WTC11 (cell line): ENCODE data around the gene SPAG5. TPM values are rescaled to one million over a fixed set of nuclear protein-coding genes. Genes with fewer than 3 reads are reported as not detected.
A peak's percentile ranks its signal among the peaks of the same experiment; 100 is the strongest.

Source experiments
- ATAC-seq: fragments of 200-7000 bp; cut with Tn5 transposase; 2 replicates; pipeline ENCODE4 v1.10.0; 2021; ENCODE audit warnings: mild to moderate bottlenecking, moderate library complexity
- Bru-seq: library from RNA; stranded (reverse); fragments of 400-500 nt; gene quantifications from one replicate; lab custom pipeline; 2021; lab: Mats Ljungman, UMichigan
- CTCF ChIA-PET: fragments of 300-600 bp; sonication (Branson Sonifier 250); formaldehyde crosslinking; loops from one replicate; lab custom pipeline; 2021; ENCODE audit warnings: antibody characterized with exemption; lab: Charles Lee
- POLR2A ChIA-PET: fragments of 350-600 bp; sonication (Branson Sonifier 250); formaldehyde crosslinking; loops from one replicate; lab custom pipeline; 2021; ENCODE audit warnings: antibody characterized with exemption; lab: Charles Lee
- DNase-seq: peaks from one replicate; pipeline ENCODE4 v3.0.0; 2021; ENCODE audit warnings: low spot score
- H3K27ac Mint-ChIP-seq: 2 replicates; pipeline ENCODE4 v1.8.0; 2021; ENCODE audit warnings: mixed read lengths
- H3K27me3 Mint-ChIP-seq: 2 replicates; pipeline ENCODE4 v1.8.0; 2021; ENCODE audit warnings: low read depth, mild to moderate bottlenecking, moderate library complexity, mixed read lengths
- H3K36me3 Mint-ChIP-seq: 2 replicates; pipeline ENCODE4 v1.8.0; 2021; ENCODE audit warnings: mixed read lengths
- H3K4me1 Mint-ChIP-seq: 2 replicates; pipeline ENCODE4 v1.8.0; 2022; ENCODE audit warnings: mixed read lengths
- H3K4me3 Mint-ChIP-seq: 2 replicates; pipeline ENCODE4 v1.8.0; 2021; ENCODE audit warnings: mild to moderate bottlenecking, moderate library complexity, mixed read lengths
- H3K9me3 Mint-ChIP-seq: 2 replicates; pipeline ENCODE4 v1.8.0; 2021; ENCODE audit warnings: mixed read lengths
- ATF1 ChIP-seq: sonication (generic); formaldehyde crosslinking; IDR thresholded peaks from 2 replicates; pipeline ENCODE4 v1.8.1; 2023; ENCODE audit warnings: mild to moderate bottlenecking, moderate library complexity, missing genetic modification reagents
- ELF4 ChIP-seq: sonication (generic); formaldehyde crosslinking; IDR thresholded peaks from 2 replicates; pipeline ENCODE4 v1.8.1; 2022; ENCODE audit warnings: low read depth, mild to moderate bottlenecking, moderate library complexity, missing genetic modification reagents
- FOXK1 ChIP-seq: sonication (generic); formaldehyde crosslinking; IDR thresholded peaks from 2 replicates; pipeline ENCODE4 v1.8.0; 2022; ENCODE audit warnings: mild to moderate bottlenecking, moderate library complexity, missing genetic modification reagents
- FOXP1 ChIP-seq: sonication (generic); formaldehyde crosslinking; IDR thresholded peaks from 2 replicates; pipeline ENCODE4 v1.8.0; 2022; ENCODE audit warnings: missing genetic modification reagents, mild to moderate bottlenecking, moderate library complexity, borderline replicate concordance
- GRHL2 ChIP-seq: fragments of 250-450 bp; sonication (Bioruptor Pico); IDR thresholded peaks from 2 replicates; pipeline ENCODE4 v1.8.0; 2022; ENCODE audit warnings: mild to moderate bottlenecking, moderate library complexity; ENCODE audit not compliant: insufficient replicate concordance, severe bottlenecking
- KAT7 ChIP-seq: sonication (generic); formaldehyde crosslinking; IDR thresholded peaks from 2 replicates; pipeline ENCODE4 v1.8.1; 2023; ENCODE audit warnings: missing genetic modification reagents, mild to moderate bottlenecking, borderline replicate concordance
- MXD4 ChIP-seq: fragments of 250-450 bp; sonication (Bioruptor Pico); IDR thresholded peaks from 2 replicates; pipeline ENCODE4 v1.8.0; 2021; ENCODE audit warnings: mild to moderate bottlenecking, moderate library complexity, borderline replicate concordance
- MYBL2 ChIP-seq: sonication (generic); formaldehyde crosslinking; IDR thresholded peaks from 2 replicates; pipeline ENCODE4 v1.8.1; 2023; ENCODE audit warnings: mild to moderate bottlenecking, moderate library complexity, missing genetic modification reagents
- SMAD4 ChIP-seq: sonication (generic); formaldehyde crosslinking; IDR thresholded peaks from 2 replicates; pipeline ENCODE4 v1.8.0; 2022; ENCODE audit warnings: mild to moderate bottlenecking, missing genetic modification reagents
- TCF7 ChIP-seq: sonication (generic); formaldehyde crosslinking; IDR thresholded peaks from 2 replicates; pipeline ENCODE4 v1.8.0; 2022; ENCODE audit warnings: mild to moderate bottlenecking, low read depth, missing genetic modification reagents, moderate library complexity
- TEAD1 ChIP-seq: sonication (generic); formaldehyde crosslinking; IDR thresholded peaks from 2 replicates; pipeline ENCODE4 v1.8.0; 2022; ENCODE audit warnings: mild to moderate bottlenecking, missing genetic modification reagents
- TEAD4 ChIP-seq: sonication (generic); formaldehyde crosslinking; IDR thresholded peaks from 2 replicates; pipeline ENCODE4 v1.8.0; 2022; ENCODE audit warnings: mild to moderate bottlenecking, missing genetic modification reagents
- long read RNA-seq, 3 experiments: library from RNA in 1 of 3; library from capped mRNA in 1 of 3; library from polyadenylated mRNA in 1 of 3; unstranded in 2 of 3; stranded (forward) in 1 of 3; transcript quantifications; one replicate each; pipeline ENCODE4 v2.0.0, GENCODE V29; 2021
- total RNA-seq: library from RNA; stranded (reverse); gene quantifications from 3 replicates; pipeline ENCODE4 v1.2.3, GENCODE V29; 2021
- TF ChIP-seq, protein P1 (sequence below): sonication (generic); formaldehyde crosslinking; IDR thresholded peaks from 2 replicates; pipeline ENCODE4 v1.8.1; 2023; ENCODE audit warnings: mild to moderate bottlenecking, missing genetic modification reagents, moderate library complexity
- TF ChIP-seq, protein P2 (sequence below): sonication (generic); formaldehyde crosslinking; IDR thresholded peaks from 2 replicates; pipeline ENCODE4 v1.8.1; 2023; ENCODE audit warnings: mild to moderate bottlenecking, missing genetic modification reagents
- TF ChIP-seq, protein P3 (sequence below): sonication (generic); formaldehyde crosslinking; IDR thresholded peaks from 2 replicates; pipeline ENCODE4 v1.8.0; 2022; ENCODE audit warnings: mild to moderate bottlenecking, missing genetic modification reagents
- TF ChIP-seq, protein P4 (sequence below): sonication (generic); formaldehyde crosslinking; IDR thresholded peaks from 2 replicates; pipeline ENCODE4 v1.8.1; 2022; ENCODE audit warnings: mild to moderate bottlenecking, moderate library complexity, missing genetic modification reagents
- TF ChIP-seq, protein P5 (sequence below): sonication (generic); formaldehyde crosslinking; IDR thresholded peaks from 2 replicates; pipeline ENCODE4 v1.8.1; 2023; ENCODE audit warnings: mild to moderate bottlenecking, missing genetic modification reagents, borderline replicate concordance
- TF ChIP-seq, protein P6 (sequence below): sonication (generic); formaldehyde crosslinking; IDR thresholded peaks from 2 replicates; pipeline ENCODE4 v1.8.1; 2022; ENCODE audit warnings: low read depth, mild to moderate bottlenecking, moderate library complexity, missing genetic modification reagents, borderline replicate concordance
- TF ChIP-seq, protein P7 (sequence below): sonication (generic); formaldehyde crosslinking; IDR thresholded peaks from 2 replicates; pipeline ENCODE4 v1.8.1; 2022; ENCODE audit warnings: mild to moderate bottlenecking, missing genetic modification reagents, moderate library complexity, borderline replicate concordance

Gene SPAG5, protein sequence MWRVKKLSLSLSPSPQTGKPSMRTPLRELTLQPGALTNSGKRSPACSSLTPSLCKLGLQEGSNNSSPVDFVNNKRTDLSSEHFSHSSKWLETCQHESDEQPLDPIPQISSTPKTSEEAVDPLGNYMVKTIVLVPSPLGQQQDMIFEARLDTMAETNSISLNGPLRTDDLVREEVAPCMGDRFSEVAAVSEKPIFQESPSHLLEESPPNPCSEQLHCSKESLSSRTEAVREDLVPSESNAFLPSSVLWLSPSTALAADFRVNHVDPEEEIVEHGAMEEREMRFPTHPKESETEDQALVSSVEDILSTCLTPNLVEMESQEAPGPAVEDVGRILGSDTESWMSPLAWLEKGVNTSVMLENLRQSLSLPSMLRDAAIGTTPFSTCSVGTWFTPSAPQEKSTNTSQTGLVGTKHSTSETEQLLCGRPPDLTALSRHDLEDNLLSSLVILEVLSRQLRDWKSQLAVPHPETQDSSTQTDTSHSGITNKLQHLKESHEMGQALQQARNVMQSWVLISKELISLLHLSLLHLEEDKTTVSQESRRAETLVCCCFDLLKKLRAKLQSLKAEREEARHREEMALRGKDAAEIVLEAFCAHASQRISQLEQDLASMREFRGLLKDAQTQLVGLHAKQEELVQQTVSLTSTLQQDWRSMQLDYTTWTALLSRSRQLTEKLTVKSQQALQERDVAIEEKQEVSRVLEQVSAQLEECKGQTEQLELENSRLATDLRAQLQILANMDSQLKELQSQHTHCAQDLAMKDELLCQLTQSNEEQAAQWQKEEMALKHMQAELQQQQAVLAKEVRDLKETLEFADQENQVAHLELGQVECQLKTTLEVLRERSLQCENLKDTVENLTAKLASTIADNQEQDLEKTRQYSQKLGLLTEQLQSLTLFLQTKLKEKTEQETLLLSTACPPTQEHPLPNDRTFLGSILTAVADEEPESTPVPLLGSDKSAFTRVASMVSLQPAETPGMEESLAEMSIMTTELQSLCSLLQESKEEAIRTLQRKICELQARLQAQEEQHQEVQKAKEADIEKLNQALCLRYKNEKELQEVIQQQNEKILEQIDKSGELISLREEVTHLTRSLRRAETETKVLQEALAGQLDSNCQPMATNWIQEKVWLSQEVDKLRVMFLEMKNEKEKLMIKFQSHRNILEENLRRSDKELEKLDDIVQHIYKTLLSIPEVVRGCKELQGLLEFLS
- total RNA-seq (120 to 146 TPM (median 125 TPM) in 3 replicates), Bru-seq, nascent RNA (percentile 78 among the genes with signal in this experiment)
- long read RNA-seq, experiment 1, full-length matches to known transcripts = 483 of 691 reads
- long read RNA-seq, experiment 1, partial matches to known transcripts = 48 of 691 reads
- long read RNA-seq, experiment 1, other reads (novel, unspliced or antisense) = 160 of 691 reads
- long read RNA-seq, experiment 2, full-length matches to known transcripts = 20 of 100 reads
- long read RNA-seq, experiment 2, partial matches to known transcripts = 42 of 100 reads
- long read RNA-seq, experiment 2, other reads (novel, unspliced or antisense) = 38 of 100 reads
- long read RNA-seq, experiment 3, full-length matches to known transcripts = 1 of 6 reads
- long read RNA-seq, experiment 3, partial matches to known transcripts = 3 of 6 reads
- long read RNA-seq, experiment 3, other reads (novel, unspliced or antisense) = 2 of 6 reads

DNA sequence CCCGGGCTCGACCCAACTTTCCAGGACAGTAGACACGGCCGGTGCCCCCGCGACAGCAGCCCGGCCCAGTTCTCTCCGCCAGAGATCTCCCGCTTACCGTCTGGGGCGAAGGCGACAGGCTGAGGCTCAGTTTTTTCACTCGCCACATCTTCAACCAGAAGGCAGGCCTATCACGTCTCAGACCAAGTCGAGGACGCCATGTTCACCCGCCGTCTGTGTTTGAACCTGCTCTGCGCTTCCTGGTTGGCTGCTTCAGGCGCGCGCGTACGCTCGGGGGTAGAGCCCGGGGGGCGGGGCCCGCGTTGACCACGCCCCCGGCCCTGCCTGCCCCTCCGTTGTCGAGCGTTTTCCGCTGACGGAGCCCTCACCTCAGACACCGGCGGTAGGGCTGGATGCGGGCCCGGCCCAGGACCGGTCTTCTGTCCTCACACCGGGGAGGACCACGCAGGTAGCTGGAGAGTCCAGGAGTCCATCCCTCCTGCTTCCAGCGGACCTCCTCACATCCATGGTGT, at the start of gene SPAG5:
SPAG5 (minus strand) TSS at position 227 of the 512 bp plus-strand sequence; CDS start at position 148, 79 bp downstream.
- Mint-ChIP-seq H3K36me3 (peaks cover 20% of the 10 kb centered on the region), H3K4me3 (peak within 1 kb of the TSS; percentile 94), H3K9me3 (no peaks in the 10 kb centered on the region), H3K4me1 (peaks cover 16% of the 10 kb centered on the region), H3K27me3 (peaks cover 4% of the 10 kb centered on the region), H3K27ac (peak within 1 kb of the TSS; percentile 90)
- DNase-seq (peak; percentile 95), ATAC-seq (peak; percentile 92)
- CTCF ChIA-PET = interaction anchor here (0.6 to 1.5 kb wide), 6 partner anchors 14 to 152 kb away, joined by 3 to 5 read pairs (median 4); partner anchors contain the start of gene RSKR
- POLR2A ChIA-PET = interaction anchor here (0.7 to 1.2 kb wide), 4 partner anchors 12 to 112 kb away, joined by 3 to 5 read pairs (median 3); partner anchors contain the start of genes ALDOC and PIGS
- TF ChIP-seq TEAD1 (CRISPR knock-in tag) (0 out of 2 replicates have a peak, but pooled peaks have one; percentile 30), KAT7 (CRISPR knock-in tag) (no peak), GRHL2 (CRISPR knock-in tag) (no peak), MYBL2 (peak; percentile 98), ELF4 (CRISPR knock-in tag) (0 out of 2 replicates have a peak, but pooled peaks have one; percentile 42), FOXK1 (CRISPR knock-in tag) (peak; percentile 63; the same call in 1 of the 2 replicates), TEAD4 (CRISPR knock-in tag) (0 out of 2 replicates have a peak, but pooled peaks have one; percentile 23), SMAD4 (0 out of 2 replicates have a peak, but pooled peaks have one; percentile 38), TCF7 (CRISPR knock-in tag) (no peak), ATF1 (CRISPR knock-in tag) (0 out of 2 replicates have a peak, but pooled peaks have one; percentile 11), MXD4 (no peak), FOXP1 (CRISPR knock-in tag) (peak; percentile 50; the same call in 1 of the 2 replicates)
- TF ChIP-seq, protein P1, sequence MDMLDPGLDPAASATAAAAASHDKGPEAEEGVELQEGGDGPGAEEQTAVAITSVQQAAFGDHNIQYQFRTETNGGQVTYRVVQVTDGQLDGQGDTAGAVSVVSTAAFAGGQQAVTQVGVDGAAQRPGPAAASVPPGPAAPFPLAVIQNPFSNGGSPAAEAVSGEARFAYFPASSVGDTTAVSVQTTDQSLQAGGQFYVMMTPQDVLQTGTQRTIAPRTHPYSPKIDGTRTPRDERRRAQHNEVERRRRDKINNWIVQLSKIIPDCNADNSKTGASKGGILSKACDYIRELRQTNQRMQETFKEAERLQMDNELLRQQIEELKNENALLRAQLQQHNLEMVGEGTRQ (CRISPR knock-in tag) = no peak
- TF ChIP-seq, protein P2, sequence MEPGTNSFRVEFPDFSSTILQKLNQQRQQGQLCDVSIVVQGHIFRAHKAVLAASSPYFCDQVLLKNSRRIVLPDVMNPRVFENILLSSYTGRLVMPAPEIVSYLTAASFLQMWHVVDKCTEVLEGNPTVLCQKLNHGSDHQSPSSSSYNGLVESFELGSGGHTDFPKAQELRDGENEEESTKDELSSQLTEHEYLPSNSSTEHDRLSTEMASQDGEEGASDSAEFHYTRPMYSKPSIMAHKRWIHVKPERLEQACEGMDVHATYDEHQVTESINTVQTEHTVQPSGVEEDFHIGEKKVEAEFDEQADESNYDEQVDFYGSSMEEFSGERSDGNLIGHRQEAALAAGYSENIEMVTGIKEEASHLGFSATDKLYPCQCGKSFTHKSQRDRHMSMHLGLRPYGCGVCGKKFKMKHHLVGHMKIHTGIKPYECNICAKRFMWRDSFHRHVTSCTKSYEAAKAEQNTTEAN (CRISPR knock-in tag) = no peak
- TF ChIP-seq, protein P3, sequence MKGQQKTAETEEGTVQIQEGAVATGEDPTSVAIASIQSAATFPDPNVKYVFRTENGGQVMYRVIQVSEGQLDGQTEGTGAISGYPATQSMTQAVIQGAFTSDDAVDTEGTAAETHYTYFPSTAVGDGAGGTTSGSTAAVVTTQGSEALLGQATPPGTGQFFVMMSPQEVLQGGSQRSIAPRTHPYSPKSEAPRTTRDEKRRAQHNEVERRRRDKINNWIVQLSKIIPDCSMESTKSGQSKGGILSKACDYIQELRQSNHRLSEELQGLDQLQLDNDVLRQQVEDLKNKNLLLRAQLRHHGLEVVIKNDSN = 0 out of 2 replicates have a peak, but pooled peaks have one; percentile 15
- TF ChIP-seq, protein P4, sequence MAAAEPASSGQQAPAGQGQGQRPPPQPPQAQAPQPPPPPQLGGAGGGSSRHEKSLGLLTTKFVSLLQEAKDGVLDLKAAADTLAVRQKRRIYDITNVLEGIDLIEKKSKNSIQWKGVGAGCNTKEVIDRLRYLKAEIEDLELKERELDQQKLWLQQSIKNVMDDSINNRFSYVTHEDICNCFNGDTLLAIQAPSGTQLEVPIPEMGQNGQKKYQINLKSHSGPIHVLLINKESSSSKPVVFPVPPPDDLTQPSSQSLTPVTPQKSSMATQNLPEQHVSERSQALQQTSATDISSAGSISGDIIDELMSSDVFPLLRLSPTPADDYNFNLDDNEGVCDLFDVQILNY = peak; percentile 84
- TF ChIP-seq, protein P5, sequence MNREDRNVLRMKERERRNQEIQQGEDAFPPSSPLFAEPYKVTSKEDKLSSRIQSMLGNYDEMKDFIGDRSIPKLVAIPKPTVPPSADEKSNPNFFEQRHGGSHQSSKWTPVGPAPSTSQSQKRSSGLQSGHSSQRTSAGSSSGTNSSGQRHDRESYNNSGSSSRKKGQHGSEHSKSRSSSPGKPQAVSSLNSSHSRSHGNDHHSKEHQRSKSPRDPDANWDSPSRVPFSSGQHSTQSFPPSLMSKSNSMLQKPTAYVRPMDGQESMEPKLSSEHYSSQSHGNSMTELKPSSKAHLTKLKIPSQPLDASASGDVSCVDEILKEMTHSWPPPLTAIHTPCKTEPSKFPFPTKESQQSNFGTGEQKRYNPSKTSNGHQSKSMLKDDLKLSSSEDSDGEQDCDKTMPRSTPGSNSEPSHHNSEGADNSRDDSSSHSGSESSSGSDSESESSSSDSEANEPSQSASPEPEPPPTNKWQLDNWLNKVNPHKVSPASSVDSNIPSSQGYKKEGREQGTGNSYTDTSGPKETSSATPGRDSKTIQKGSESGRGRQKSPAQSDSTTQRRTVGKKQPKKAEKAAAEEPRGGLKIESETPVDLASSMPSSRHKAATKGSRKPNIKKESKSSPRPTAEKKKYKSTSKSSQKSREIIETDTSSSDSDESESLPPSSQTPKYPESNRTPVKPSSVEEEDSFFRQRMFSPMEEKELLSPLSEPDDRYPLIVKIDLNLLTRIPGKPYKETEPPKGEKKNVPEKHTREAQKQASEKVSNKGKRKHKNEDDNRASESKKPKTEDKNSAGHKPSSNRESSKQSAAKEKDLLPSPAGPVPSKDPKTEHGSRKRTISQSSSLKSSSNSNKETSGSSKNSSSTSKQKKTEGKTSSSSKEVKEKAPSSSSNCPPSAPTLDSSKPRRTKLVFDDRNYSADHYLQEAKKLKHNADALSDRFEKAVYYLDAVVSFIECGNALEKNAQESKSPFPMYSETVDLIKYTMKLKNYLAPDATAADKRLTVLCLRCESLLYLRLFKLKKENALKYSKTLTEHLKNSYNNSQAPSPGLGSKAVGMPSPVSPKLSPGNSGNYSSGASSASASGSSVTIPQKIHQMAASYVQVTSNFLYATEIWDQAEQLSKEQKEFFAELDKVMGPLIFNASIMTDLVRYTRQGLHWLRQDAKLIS (CRISPR knock-in tag) = no peak
- TF ChIP-seq, protein P6, sequence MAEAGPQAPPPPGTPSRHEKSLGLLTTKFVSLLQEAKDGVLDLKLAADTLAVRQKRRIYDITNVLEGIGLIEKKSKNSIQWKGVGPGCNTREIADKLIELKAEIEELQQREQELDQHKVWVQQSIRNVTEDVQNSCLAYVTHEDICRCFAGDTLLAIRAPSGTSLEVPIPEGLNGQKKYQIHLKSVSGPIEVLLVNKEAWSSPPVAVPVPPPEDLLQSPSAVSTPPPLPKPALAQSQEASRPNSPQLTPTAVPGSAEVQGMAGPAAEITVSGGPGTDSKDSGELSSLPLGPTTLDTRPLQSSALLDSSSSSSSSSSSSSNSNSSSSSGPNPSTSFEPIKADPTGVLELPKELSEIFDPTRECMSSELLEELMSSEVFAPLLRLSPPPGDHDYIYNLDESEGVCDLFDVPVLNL (CRISPR knock-in tag) = peak; percentile 96
- TF ChIP-seq, protein P7, sequence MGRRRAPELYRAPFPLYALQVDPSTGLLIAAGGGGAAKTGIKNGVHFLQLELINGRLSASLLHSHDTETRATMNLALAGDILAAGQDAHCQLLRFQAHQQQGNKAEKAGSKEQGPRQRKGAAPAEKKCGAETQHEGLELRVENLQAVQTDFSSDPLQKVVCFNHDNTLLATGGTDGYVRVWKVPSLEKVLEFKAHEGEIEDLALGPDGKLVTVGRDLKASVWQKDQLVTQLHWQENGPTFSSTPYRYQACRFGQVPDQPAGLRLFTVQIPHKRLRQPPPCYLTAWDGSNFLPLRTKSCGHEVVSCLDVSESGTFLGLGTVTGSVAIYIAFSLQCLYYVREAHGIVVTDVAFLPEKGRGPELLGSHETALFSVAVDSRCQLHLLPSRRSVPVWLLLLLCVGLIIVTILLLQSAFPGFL (CRISPR knock-in tag) = no peak
